ENCODE data around the gene FSIP1.

The FSIP1 gene

DNA sequence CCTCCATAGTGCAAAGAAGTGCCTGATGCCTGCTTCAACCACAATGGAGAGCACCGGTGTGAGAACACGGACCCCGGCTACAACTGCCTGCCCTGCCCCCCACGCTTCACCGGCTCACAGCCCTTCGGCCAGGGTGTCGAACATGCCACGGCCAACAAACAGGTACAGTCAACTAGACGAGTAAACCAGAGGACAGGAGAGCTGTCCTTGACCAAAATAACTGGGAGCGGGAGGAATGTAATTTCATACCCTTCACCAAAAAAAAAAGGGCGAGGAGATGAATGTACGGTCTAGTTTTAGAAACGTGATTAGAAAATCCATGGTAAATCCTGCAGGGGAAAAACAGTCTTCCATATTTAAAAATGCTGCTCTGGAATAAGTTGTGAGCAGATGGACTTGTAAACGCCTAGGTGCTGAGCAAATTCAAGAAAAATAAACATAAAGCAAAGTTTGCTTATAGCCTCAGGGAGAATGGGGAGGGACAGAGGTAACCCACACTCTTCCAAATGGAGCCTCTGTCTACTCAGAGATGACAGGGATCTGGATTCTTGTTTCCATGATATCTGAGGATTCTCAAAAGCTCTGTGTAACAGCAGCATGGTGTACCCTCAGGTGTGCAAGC, 193.3 kb downstream of the FSIP1 start:
- Histone ChIP-seq H3K4me3 (replicated peaks; ENCODE audit: low read depth, low read length) (no peak overlapping the region), H3K36me3 (ENCODE audit: control insufficient read depth, insufficient read depth, low read length) (no peaks in the 10 kb centered on the region), H3K27me3 (replicated peaks; ENCODE audit: control insufficient read depth, insufficient read depth, low read length) (no peaks in the 10 kb centered on the region)
- no peak for DNase-seq (ENCODE audit: extremely low read depth, insufficient read length)
- TF ChIP-seq, protein P1, sequence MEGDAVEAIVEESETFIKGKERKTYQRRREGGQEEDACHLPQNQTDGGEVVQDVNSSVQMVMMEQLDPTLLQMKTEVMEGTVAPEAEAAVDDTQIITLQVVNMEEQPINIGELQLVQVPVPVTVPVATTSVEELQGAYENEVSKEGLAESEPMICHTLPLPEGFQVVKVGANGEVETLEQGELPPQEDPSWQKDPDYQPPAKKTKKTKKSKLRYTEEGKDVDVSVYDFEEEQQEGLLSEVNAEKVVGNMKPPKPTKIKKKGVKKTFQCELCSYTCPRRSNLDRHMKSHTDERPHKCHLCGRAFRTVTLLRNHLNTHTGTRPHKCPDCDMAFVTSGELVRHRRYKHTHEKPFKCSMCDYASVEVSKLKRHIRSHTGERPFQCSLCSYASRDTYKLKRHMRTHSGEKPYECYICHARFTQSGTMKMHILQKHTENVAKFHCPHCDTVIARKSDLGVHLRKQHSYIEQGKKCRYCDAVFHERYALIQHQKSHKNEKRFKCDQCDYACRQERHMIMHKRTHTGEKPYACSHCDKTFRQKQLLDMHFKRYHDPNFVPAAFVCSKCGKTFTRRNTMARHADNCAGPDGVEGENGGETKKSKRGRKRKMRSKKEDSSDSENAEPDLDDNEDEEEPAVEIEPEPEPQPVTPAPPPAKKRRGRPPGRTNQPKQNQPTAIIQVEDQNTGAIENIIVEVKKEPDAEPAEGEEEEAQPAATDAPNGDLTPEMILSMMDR (IDR thresholded peaks at IDR 0.05; ENCODE audit: insufficient read depth, low read length, poor library complexity, severe bottlenecking) = no peak

DNA sequence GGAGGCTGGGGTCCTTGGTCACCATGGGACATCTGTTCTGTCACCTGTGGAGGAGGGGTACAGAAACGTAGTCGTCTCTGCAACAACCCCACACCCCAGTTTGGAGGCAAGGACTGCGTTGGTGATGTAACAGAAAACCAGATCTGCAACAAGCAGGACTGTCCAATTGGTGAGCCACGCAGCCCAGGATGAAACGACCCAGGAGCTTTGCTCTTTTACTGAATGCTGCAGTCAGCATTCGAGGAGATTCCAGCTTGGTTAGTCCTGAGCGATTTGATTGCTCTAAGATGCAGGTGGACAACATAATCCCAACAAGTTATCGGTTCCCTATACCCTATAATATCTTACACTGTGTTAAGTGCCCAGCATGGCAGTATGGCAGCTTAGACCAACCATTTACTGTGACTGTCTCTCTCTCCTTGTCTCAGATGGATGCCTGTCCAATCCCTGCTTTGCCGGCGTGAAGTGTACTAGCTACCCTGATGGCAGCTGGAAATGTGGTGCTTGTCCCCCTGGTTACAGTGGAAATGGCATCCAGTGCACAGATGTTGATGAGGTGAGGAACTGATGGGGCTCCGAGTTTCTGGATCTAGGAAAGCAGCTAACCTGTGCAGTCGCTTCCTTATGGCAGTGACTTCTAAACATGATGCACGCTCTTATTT, 194.0 kb downstream of the FSIP1 start:
- DNase-seq (ENCODE audit: extremely low read depth, insufficient read length) = no peak
- no peak overlapping the region for H3K4me3 ChIP-seq (replicated peaks; ENCODE audit: low read depth, low read length)
- TF ChIP-seq, protein P1 (IDR thresholded peaks at IDR 0.05; ENCODE audit: insufficient read depth, low read length, poor library complexity, severe bottlenecking) = no peak
- H3K27me3 ChIP-seq (replicated peaks; ENCODE audit: control insufficient read depth, insufficient read depth, low read length) = no peaks in the 10 kb centered on the region
- H3K36me3 ChIP-seq (ENCODE audit: control insufficient read depth, insufficient read depth, low read length) = no peaks in the 10 kb centered on the region

DNA sequence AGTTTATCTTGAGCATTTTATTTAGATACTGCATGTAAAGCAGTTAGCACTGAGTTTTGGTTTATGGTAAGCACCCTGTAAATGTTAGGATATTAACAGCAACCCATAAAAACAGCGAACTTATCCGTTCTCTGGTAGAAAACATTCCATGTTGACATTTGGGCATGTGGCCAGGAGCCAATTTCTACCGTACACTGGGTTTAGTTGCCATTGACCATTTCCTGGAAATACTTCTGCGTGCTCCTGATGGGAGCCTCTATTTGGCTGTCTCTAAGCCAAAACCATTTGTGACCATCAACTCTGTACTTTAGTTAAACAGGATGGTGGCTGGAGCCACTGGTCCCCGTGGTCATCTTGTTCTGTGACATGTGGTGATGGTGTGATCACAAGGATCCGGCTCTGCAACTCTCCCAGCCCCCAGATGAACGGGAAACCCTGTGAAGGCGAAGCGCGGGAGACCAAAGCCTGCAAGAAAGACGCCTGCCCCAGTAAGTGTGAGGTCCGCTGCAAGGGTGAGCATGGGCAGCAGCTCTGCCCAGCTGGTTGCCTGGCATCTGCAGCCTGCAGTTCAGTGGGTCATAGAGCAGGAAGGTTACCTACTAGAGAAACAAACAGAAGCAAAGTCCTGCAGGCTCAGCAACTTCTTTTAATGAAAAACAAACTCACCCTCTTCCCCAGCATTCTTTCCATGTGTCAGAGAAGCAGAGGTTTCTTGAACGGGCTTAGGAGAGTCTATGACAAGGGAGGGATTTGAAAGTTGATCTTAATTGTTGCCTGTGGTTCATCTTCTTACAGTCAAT, 194.7 kb downstream of the FSIP1 start:
- DNase-seq (ENCODE audit: extremely low read depth, insufficient read length) = no peak
- no peaks in the 10 kb centered on the region for H3K27me3 ChIP-seq (replicated peaks; ENCODE audit: control insufficient read depth, insufficient read depth, low read length)
- H3K4me3 ChIP-seq (replicated peaks; ENCODE audit: low read depth, low read length) = no peak overlapping the region
- TF ChIP-seq, protein P1 (IDR thresholded peaks at IDR 0.05; ENCODE audit: insufficient read depth, low read length, poor library complexity, severe bottlenecking) = no peak
- no peaks in the 10 kb centered on the region for H3K36me3 ChIP-seq (ENCODE audit: control insufficient read depth, insufficient read depth, low read length)

DNA sequence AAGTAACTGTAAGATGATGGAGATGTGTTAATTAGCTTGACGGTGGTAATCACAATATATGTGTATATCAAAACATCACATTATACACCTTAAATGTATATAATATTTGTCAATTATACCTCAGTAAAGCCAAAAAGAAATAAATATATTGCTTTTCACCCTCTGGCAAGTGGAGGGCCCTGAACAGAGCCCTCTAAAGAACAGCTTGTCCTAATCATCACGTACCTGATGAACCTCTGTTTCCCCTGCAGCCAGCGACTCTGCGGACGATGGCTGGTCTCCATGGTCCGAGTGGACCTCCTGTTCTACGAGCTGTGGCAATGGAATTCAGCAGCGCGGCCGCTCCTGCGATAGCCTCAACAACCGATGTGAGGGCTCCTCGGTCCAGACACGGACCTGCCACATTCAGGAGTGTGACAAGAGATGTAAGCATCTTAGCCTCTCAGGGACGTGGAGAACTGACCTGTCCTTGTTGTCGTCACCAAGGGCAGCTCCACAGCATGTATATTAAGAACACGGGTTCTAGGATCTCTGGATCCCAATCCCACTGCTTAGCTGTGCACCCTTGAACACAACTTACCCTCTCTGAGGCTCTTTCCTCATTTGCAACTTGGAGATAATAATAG, 195.4 kb downstream of the FSIP1 start:
- no peak overlapping the region for H3K4me3 ChIP-seq (replicated peaks; ENCODE audit: low read depth, low read length)
- no peaks in the 10 kb centered on the region for H3K36me3 ChIP-seq (ENCODE audit: control insufficient read depth, insufficient read depth, low read length)
- TF ChIP-seq, protein P1 (IDR thresholded peaks at IDR 0.05; ENCODE audit: insufficient read depth, low read length, poor library complexity, severe bottlenecking) = no peak
- H3K27me3 ChIP-seq (replicated peaks; ENCODE audit: control insufficient read depth, insufficient read depth, low read length) = no peaks in the 10 kb centered on the region
- no peak for DNase-seq (ENCODE audit: extremely low read depth, insufficient read length)

DNA sequence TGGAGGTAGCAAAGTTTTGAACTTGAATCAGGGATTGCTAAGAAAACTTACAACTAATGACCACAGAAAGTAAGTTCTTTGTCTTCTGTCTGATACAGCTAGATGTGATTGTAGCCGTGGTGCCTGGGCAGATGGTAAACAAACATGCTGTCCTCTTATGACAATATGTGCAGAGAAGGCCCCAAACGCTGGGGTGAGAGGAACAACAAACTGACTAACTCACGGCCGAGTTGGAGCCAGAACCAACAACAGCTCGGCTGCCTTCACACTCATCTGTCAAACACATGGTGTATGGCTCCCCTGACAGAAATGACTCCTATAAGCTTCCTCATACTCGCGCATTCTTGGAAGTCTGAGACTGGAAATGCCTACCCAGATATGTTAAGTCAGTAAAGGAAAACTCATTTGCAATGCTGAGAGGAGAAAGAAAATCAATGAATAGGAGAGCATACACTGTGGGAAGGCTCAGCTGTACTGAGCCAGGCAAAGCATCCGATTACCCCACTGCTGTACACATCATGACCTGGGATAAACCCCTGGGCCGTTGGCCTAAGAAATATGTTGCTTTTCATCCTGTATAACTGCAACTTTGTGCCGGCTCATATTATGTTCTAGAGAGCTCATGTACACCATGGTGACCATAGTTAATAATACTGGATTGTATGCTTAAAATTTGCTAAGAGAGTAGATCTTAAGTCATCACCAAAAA, 196.1 kb downstream of the FSIP1 start:
- Histone ChIP-seq H3K27me3 (replicated peaks; ENCODE audit: control insufficient read depth, insufficient read depth, low read length) (no peaks in the 10 kb centered on the region), H3K4me3 (replicated peaks; ENCODE audit: low read depth, low read length) (no peak overlapping the region), H3K36me3 (ENCODE audit: control insufficient read depth, insufficient read depth, low read length) (no peaks in the 10 kb centered on the region)
- TF ChIP-seq, protein P1 (IDR thresholded peaks at IDR 0.05; ENCODE audit: insufficient read depth, low read length, poor library complexity, severe bottlenecking) = no peak
- no peak for DNase-seq (ENCODE audit: extremely low read depth, insufficient read length)

All from GM06990 (cell line).